Measurements from ENCODE around the gene FAM135A.
"Not testable (repeated sequence)": the region's sequence is repeated elsewhere in the genome, so short reads cannot be mapped to it uniquely, and the experiment has no call there.

FAM135A gene

GRCh38 chr6:70396796-70397729 is 16.2 kb upstream of the FAM135A start:
- DNase-seq: no peak

DNA sequence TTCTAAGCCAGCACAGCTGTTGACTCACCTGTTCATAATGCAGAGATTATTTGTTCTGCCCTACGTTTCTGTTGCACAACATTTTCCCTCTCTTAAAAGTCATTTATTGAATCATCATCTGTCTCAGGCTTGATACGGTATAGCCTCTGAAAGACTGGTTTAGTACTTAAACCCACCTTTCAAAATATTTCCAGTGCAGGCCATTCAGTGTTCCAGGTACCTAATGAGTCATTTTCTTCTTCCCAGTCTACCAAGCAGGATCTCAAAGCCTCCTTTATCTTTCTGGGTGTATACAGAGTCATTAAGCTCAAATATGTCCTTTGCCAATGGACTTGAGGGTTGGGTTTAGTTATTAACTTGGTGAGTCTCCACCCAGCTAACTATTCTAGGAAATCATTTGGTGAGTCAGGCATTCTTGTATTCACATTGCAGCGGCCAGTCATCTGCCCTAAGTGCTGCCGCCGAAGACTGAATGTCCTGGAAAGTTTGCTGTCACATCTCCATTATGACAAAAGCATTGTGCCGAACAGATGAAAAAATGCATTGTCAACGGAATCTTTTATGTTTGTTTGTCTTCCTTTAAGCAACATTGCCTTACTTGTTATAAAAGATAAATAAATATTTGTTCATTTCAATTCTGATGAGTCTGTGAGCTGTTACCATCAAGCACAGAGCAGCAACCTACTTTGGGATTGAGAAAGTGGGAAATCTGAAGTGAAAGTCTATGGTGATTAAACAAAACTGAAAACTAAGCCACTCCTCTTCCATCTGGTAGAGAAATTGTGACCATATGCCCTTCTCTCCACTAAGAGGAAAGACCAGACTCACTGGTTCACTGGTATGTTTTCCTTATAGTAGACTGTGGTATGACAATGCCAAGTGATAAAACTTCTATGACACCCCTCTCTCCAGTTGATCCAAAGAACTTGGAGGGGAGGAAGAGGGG is 14.3 kb upstream of the FAM135A start:
- peak; percentile 46 for DNase-seq

DNA sequence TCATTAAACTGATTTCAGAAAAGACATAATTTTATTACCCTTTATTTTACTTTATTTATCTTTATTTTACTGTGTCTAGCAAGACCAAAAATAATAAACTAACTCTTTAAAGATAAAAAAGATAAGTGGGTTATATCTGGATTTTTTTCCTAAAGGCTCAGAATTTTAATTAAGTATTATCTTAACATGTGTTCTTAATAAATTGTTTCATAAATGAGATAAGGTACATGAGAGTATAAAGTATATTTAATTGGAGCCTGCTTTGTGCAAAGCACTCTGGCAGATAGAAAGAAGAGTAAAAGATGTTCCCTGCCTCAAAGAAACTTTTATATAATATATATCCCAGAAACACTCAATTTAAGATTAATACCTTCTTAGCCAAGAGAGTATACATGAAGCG is 8.7 kb upstream of the FAM135A start:
- DNase-seq: no peak

DNA sequence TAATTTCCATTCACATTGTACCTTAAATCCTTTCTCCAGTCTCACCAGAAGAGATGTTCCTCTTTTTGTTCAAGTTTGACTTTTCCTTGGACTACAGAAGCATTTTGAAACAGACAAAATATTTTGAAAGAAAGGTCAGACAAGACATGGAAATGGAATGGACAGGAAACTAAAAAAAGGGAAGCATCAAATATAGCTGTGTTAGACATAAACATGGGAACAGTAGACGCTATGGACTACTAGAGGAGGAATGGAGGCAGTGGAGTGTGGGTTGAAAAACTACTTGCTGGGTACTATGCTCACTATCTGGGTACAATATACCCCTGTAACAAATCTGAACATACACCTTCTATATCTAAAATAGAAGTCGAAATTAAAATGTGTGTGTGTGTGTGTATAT is 4.1 kb upstream of the FAM135A start:
- DNase-seq: no peak

- no peak for DNase-seq
These were observed 1.6 kb upstream of the FAM135A start for GRCh38 chr6:70411542-70412251.

DNA sequence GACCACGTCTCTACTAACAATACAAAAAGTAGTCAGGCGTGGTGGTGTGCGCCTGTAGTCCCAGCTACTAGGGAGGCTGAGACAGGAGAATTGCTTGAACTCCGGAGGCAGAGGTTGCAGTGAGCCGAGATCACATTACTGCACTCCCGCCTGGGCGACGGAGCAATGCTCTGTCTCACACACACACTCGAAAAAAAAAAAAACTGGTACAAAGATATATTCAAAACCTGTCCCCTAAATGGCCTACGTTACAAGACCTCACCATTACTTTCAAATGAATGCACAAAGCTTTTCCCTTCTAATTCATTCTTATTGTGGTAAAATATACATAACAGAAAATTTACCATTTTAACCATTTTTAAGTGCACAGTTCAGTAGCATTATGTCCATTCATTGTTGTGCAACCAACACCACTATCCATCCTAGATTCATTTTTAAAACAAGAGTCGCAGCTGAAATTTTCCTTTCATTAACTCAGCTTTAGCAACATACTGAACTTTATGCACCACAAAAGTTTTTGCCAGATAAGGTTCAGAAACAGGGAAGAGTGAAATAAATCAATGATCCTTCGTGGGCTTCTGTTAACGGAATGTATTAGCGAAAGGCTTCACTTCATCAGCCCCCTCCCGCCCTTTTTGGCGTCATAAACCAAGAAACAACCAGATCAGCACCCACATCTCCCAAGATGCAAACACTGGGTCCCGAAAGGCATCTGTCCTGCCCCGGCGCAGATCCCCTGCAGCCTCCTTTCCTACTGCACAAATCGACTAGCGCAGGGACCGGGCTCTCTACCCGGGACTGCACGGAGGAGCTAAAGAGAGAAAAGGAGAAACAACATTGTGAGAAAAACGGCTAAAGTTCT is 825 bp upstream of the FAM135A start:
- DNase-seq: no peak

GRCh38 chr6:70413992-70414494 is 735 bp downstream of the FAM135A start:
- DNase-seq: peak; percentile 65

DNA sequence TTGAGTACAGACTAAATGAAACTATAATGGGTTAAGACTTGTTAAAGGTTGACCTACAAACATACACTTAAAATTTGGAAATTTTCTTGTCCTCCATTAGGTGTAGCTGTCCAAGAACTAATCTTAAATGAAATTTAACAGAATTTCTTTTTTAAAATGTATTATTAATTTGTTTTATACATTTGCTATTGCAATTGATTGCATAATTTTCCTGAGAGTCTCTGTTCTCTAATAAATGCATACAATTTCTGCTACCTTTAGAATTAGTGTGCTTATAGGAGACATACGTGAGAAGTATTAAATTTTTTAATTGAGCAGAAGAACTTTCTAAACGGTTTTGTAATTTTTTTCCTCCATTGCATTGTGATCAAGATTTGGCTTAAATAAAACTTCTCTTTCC is 1.5 kb downstream of the FAM135A start:
- DNase-seq: no peak

GRCh38 chr6:70415247-70415646 is 1.9 kb downstream of the FAM135A start:
- no peak for DNase-seq

DNA sequence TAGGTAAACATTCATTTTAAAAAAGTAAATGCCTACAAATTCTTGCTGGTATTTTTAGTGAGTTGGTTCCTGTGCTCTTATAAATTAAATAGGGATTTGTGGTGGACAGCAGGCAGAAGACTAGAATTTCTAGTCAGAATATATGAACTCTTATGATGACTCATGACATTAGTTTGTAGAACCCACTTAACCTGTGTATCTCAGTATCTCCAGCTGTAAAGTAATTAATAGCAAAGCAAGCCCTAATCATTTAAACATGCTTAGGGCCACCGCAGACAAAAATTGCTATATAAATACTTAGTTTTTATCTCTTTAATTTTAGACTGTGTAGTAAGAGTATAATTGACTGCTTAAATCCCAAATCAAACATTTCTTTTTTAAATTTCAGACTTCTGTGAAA is 2.4 kb downstream of the FAM135A start:
- DNase-seq: no peak

- no peak for DNase-seq
These were observed 8.2 kb downstream of the FAM135A start for GRCh38 chr6:70421509-70421908.

DNA sequence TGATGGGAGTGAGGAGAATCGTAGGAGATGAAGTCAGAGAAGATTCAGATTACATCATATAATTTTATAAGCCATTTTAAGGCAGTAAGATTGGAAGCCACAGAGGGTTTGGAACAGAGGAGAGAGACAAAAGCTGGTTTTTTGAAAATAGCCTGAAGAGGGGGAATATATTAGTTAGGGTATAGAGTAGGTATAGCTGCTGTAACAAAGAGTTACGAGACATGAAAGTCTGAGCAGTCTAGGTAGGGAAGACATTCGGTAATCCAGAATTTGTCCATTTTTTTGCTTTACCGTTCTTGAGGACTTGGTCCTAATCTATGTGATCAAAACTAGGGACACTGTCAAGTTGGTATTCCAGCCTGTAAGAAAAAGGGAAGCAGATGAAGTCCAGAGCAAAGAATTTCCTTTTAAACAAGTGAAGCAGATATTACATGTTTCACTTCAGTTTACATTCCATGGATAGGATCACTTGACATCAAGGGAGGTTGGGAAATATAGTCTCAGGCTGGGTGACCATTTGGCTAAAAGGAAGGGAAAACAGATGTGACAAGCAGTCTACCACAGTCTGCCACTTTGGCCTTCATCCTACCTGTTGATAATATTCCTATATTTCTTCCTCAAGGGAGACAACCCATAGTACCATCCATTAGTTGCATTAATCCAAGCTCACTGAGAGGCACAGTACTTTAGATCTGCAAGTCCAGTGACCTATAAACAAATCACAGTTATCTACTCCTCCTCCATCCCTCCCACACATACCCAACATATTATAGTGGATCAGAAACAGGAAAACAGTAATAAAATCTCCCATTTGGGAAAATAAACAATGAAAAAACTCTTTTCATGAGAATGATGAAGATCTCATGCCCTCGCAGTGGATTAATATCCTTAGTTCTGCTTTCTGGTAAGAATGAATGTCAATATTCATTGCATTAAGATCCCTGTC is 10.2 kb downstream of the FAM135A start:
- no peak for DNase-seq

DNA sequence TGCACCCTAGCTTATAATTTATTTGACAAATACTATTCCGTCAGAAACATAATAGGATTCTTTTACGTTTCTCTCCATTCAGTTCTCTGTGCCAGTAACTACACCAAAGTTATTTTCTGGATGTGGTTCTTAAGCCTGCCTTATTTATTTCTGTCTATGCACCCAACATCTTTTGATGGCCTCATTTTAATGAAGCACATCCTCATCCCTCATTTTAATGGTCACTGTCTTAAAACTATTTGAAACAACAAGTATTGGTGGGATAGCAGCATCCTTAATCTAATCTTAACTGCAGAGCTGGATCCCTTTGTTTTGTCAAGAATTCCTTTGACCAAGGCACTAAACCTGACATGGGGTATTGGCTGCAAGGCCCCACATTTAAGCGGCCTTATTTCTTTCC is 11.0 kb downstream of the FAM135A start:
- no peak for DNase-seq

DNA sequence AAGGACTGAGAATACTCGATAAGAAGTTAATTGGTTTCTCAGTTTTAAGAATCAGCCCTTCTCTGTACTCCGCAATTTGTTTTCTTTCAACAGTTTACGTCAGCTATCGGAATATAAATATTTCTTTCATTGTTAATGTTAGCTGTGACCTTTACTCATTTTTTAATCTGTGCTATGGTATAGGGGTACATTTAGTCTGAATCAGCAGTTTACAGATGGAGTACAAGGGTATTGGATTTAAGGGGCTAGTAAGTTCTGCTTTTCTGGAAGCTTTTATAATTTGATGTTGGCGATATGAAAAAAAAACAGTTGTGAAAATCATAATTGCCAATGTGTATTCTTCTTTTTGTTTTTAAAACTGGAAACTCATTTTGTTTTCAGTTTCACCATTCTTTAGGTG is 23.0 kb downstream of the FAM135A start:
- DNase-seq: no peak

DNA sequence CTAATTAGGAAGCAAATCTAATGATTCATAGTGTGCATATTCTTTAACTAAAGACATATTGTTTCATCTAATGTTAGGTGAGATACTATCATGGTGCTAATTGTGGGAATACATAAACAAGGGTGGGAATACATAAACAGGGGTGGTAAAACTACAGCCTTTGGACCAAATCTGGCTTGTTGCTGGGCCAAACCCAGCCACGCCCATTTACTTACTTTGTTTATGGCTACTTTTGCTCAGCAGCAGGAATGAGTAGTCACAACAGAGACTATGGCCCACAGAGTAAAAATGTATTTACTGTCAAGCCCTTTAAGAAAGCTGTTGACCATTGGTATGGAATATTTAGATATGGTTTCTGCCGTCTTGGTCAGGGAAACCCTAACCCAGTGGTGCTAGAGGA is 31.7 kb downstream of the FAM135A start:
- no peak for DNase-seq

DNA sequence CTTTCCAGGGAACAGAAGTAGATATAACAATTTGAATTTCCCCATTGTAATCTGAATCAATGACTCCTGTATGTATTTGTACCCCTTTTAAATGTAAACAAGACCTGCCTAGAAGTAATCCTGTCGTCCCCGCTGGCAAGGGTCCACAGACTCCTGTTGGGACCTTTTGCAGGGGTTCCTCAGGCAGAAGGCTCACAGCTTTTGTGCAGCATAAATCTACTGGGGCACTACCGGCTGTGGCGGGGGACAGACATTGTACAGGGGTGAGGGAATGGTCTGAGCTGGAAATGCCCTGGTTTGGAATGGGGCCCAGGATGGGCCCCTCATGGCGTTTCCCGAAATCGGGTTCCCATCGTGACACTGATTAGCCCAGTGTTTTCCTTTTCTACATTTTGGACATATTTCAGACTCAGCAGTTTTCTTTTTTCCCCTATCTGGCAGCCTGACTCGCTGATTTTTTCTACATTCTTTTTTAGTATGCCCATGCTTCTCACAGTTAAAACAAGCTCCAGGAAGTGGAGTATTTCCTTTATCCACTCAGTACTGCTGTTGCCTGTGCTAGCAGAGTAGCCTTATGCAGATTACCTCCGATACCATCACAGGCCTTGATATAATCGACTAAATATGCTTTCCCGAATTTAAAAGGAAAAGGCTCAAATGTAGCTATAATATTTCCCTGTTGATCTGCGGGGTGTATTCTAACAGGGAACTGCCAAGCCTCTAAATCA is 34.2 kb downstream of the FAM135A start:
- not testable (repeated sequence) for DNase-seq

DNA sequence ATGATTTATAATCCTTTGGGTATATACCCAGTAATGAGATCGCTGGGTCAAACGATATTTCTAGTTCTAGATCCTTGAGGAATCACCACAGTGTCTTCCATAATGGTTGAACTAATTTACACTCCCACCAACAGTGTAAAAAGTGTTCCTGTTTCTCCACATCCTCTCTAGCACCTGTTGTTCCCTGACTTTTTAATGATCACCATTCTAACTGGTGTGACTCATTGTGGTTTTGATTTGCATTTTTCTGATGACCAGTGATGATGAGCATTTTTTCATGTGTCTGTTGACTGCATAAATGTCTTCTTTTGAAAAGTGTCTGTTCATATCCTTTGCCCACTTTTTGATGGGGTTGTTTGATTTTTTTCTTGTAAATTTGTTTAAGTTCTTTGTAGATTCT is 40.6 kb downstream of the FAM135A start:
- not testable (repeated sequence) for DNase-seq

GRCh38 chr6:70456735-70457134 is 43.4 kb downstream of the FAM135A start:
- DNase-seq: no peak

DNA sequence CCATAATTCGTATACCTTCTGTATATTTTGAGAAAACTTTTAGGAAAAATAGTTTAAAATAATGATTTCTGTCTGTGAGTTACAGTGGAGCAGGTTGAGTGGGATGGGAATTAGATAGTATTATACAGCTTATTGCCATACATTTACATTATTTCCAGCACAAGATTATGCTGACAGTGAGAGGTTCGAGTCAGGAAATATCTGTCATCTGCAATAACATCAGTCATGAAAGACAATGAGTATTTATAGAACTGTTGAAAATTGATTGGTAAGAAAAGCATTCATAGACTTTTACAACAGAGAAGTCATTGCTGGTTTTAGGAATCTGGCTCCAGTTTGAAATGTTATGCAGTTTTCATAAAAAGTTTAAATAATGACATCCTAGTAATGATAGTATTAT is 45.9 kb downstream of the FAM135A start:
- DNase-seq: no peak

DNA sequence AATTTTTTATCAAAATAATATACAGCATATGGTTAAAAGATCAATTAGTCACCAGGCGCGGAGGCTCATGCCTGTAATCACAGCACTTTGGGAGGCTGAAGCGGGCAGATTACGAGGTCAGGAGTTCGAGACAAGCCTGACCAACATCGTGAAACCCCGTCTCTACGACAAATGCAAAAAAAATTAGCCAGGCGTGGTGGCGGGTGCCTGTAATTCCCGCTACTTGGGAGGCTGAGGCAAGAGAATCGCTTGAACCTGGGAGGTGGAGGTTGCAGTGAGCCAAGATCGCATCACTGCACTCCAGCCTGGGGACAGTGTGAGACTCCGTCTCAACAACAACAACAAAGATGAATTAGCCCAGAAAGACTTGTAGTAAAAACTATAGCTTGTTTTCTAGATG is 46.4 kb downstream of the FAM135A start:
- DNase-seq: not testable (repeated sequence)

Data from NCI-H69 (cell line).